MCF 10A (cell line): ENCODE data around the gene LRMDA. TPM values are rescaled to one million over a fixed set of nuclear protein-coding genes. Genes with fewer than 3 reads are reported as not detected.

Source experiments
- BruUV-seq: library from RNA; stranded (reverse); fragments of 400-500 nt; replicated peaks from 2 replicates; lab custom pipeline; 2021; lab: Mats Ljungman, UMichigan
- CTCF ChIA-PET: fragments of 300-600 bp; sonication (Branson Sonifier 250); formaldehyde crosslinking; extraction: SDS; loops from one replicate; lab custom pipeline; 2021; ENCODE audit warnings: antibody characterized with exemption, inconsistent platforms; lab: Yijun Ruan, JAX
- POLR2A ChIA-PET: fragments of 300-600, 350-650 bp; sonication (Branson Sonifier 250); formaldehyde crosslinking; extraction: SDS; loops from one replicate; lab custom pipeline; 2020; ENCODE audit warnings: antibody characterized with exemption, inconsistent platforms; lab: Yijun Ruan, JAX
- DNase-seq: peaks from one replicate; pipeline ENCODE4 v3.0.0-alpha.2; 2018; ENCODE audit not compliant: unreplicated experiment
- H3K27ac Mint-ChIP-seq: one replicate; pipeline ENCODE4 v1.8.0; 2022; ENCODE audit warnings: mild to moderate bottlenecking, low read depth, mixed read lengths; ENCODE audit not compliant: unreplicated experiment
- H3K27me3 Mint-ChIP-seq: one replicate; pipeline ENCODE4 v1.8.0; 2022; ENCODE audit warnings: mixed read lengths; ENCODE audit not compliant: insufficient read depth, unreplicated experiment
- H3K36me3 Mint-ChIP-seq: one replicate; pipeline ENCODE4 v1.8.0; 2022; ENCODE audit warnings: mild to moderate bottlenecking, moderate library complexity, mixed read lengths; ENCODE audit not compliant: insufficient read depth, unreplicated experiment
- H3K4me1 Mint-ChIP-seq: one replicate; pipeline ENCODE4 v1.8.0; 2022; ENCODE audit warnings: mixed read lengths; ENCODE audit not compliant: insufficient read depth, unreplicated experiment
- H3K4me3 Mint-ChIP-seq: one replicate; pipeline ENCODE4 v1.8.0; 2022; ENCODE audit warnings: mild to moderate bottlenecking, moderate library complexity, mixed read lengths; ENCODE audit not compliant: unreplicated experiment
- H3K9me3 Mint-ChIP-seq: one replicate; pipeline ENCODE4 v1.8.0; 2022; ENCODE audit warnings: mixed read lengths; ENCODE audit not compliant: unreplicated experiment
- CTCF ChIP-seq: fragments of 200-600 bp; IDR thresholded peaks from one replicate; pipeline ENCODE4 v1.8.0; 2022; ENCODE audit warnings: antibody characterized with exemption, mild to moderate bottlenecking; ENCODE audit not compliant: unreplicated experiment
- intact Hi-C: fragments of 100-400 bp; cut with micrococcal nuclease; formaldehyde crosslinking; loops from 2 replicates; pipeline ENCODE4 v1.14.1; 2022
- total RNA-seq: library from RNA; stranded (reverse); gene quantifications from 2 replicates; pipeline ENCODE4 v1.2.3, GENCODE V29; 2022

LRMDA gene
- total RNA-seq, 1 experiment from 2014 or later = not detected

- Mint-ChIP-seq H3K36me3 (no peaks in the 10 kb centered on the region), H3K4me3 (no peak overlapping the region), H3K9me3 (no peaks in the 10 kb centered on the region), H3K4me1 (no peaks in the 10 kb centered on the region), H3K27ac (no peak overlapping the region), H3K27me3 (no peaks in the 10 kb centered on the region)
- BruUV-seq = no TSS peak
- ChIA-PET POLR2A (interaction anchor here (1.1 kb wide), 1 partner anchor 24 kb away, joined by 4 read pairs; no protein-coding TSS in a partner anchor), CTCF (no interaction called here)
- intact Hi-C loops = no loop called here
- no peak for TF ChIP-seq CTCF
- DNase-seq = no peak
Measured at GRCh38 chr10:76456197-76456596, 1024.8 kb downstream of the LRMDA start.

- DNase-seq = no peak
- no peaks in the 10 kb centered on the region for H3K9me3 Mint-ChIP-seq
- no TSS peak for BruUV-seq
- no peak overlapping the region for H3K4me3 Mint-ChIP-seq
- ChIA-PET CTCF (interaction anchor here (0.5 kb wide), 1 partner anchor 328 kb away, joined by 4 read pairs; no protein-coding TSS in a partner anchor), POLR2A (no interaction called here)
- no peaks in the 10 kb centered on the region for H3K4me1 Mint-ChIP-seq
- intact Hi-C loops = no loop called here
- H3K27me3 Mint-ChIP-seq = no peaks in the 10 kb centered on the region
- H3K36me3 Mint-ChIP-seq = no peaks in the 10 kb centered on the region
- H3K27ac Mint-ChIP-seq = no peak overlapping the region
- TF ChIP-seq CTCF = no peak
Measured at GRCh38 chr10:76459016-76459730, 1027.7 kb downstream of the LRMDA start.

GRCh38 chr10:76461024-76461423, 1029.6 kb downstream of the LRMDA start:
- CTCF ChIA-PET = no interaction called here
- H3K9me3 Mint-ChIP-seq = no peaks in the 10 kb centered on the region
- POLR2A ChIA-PET = no interaction called here
- no peak for DNase-seq
- H3K27ac Mint-ChIP-seq = no peak overlapping the region
- BruUV-seq = no TSS peak
- intact Hi-C loops = no loop called here
- no peaks in the 10 kb centered on the region for H3K36me3 Mint-ChIP-seq
- H3K27me3 Mint-ChIP-seq = no peaks in the 10 kb centered on the region
- no peak for TF ChIP-seq CTCF
- H3K4me3 Mint-ChIP-seq = no peak overlapping the region
- no peaks in the 10 kb centered on the region for H3K4me1 Mint-ChIP-seq

GRCh38 chr10:76463111-76463510, 1031.7 kb downstream of the LRMDA start:
- Mint-ChIP-seq H3K27me3 (no peaks in the 10 kb centered on the region), H3K4me1 (no peaks in the 10 kb centered on the region), H3K4me3 (no peak overlapping the region), H3K36me3 (no peaks in the 10 kb centered on the region), H3K27ac (no peak overlapping the region), H3K9me3 (no peaks in the 10 kb centered on the region)
- intact Hi-C loops = no loop called here
- CTCF ChIA-PET = interaction anchor here (0.6 to 0.7 kb wide), 3 partner anchors 522 to 1194 kb away, joined by 3 read pairs; no protein-coding TSS in a partner anchor
- no peak for DNase-seq
- no TSS peak for BruUV-seq
- TF ChIP-seq CTCF = no peak
- POLR2A ChIA-PET = no interaction called here
